Dermis blood vessel endothelial cell (primary cell): ENCODE measurements around the gene COPS3. TPM values are rescaled to one million over a fixed set of nuclear protein-coding genes. Genes with fewer than 3 reads are reported as not detected.
"Not testable (repeated sequence)": the region's sequence is repeated elsewhere in the genome, so short reads cannot be mapped to it uniquely, and the experiment has no call there.

Source experiments
- DNase-seq: peaks from one replicate; pipeline ENCODE4 v3.0.0; 2010
- total RNA-seq: library from RNA; depleted of rRNA; stranded (reverse); fragments of >200 nt; gene quantifications from 2 replicates; pipeline ENCODE4 v1.2.3, GENCODE V29; 2014

COPS3 gene
- total RNA-seq, 1 donor from 2014 or later: 88.2 TPM

GRCh38 chr17:17301659-17302058 is 20.6 kb upstream of the COPS3 start:
- DNase-seq: not testable (repeated sequence)

GRCh38 chr17:17300624-17301568 is 19.9 kb upstream of the COPS3 start:
- peak; percentile 44 for DNase-seq

GRCh38 chr17:17298108-17298507 is 17.1 kb upstream of the COPS3 start:
- DNase-seq: no peak

- no peak for DNase-seq
These were observed 16.2 kb upstream of the COPS3 start for GRCh38 chr17:17297217-17297616.

GRCh38 chr17:17295141-17295540 is 14.1 kb upstream of the COPS3 start:
- DNase-seq: no peak

GRCh38 chr17:17289701-17290100 is 8.7 kb upstream of the COPS3 start:
- no peak for DNase-seq

- no peak for DNase-seq
These were observed 8.0 kb upstream of the COPS3 start for GRCh38 chr17:17289086-17289485.

- no peak for DNase-seq
These were observed 4.9 kb upstream of the COPS3 start for GRCh38 chr17:17285951-17286350.

- DNase-seq: no peak
These were observed 1.7 kb downstream of the COPS3 start for GRCh38 chr17:17279316-17279715.

GRCh38 chr17:17277431-17277830 is 3.6 kb downstream of the COPS3 start:
- DNase-seq: not testable (repeated sequence)

- no peak for DNase-seq
These were observed 5.1 kb downstream of the COPS3 start for GRCh38 chr17:17275971-17276370.

- DNase-seq: peak; percentile 24
These were observed 10.9 kb downstream of the COPS3 start for GRCh38 chr17:17269926-17270773.

GRCh38 chr17:17264430-17264829 is 16.6 kb downstream of the COPS3 start:
- DNase-seq: no peak

- DNase-seq: no peak
These were observed 22.0 kb downstream of the COPS3 start for GRCh38 chr17:17258998-17259397.

- no peak for DNase-seq
These were observed 23.0 kb downstream of the COPS3 start for GRCh38 chr17:17258011-17258410.

- no peak for DNase-seq
These were observed 24.7 kb downstream of the COPS3 start for GRCh38 chr17:17256316-17256715.

- DNase-seq: not testable (repeated sequence)
These were observed 25.4 kb downstream of the COPS3 start for GRCh38 chr17:17255689-17256088.

- DNase-seq: no peak
These were observed 27.0 kb downstream of the COPS3 start for GRCh38 chr17:17254036-17254435.

- no peak for DNase-seq
These were observed 27.6 kb downstream of the COPS3 start for GRCh38 chr17:17253406-17253805.

- DNase-seq: no peak
These were observed 28.8 kb downstream of the COPS3 start for GRCh38 chr17:17252149-17252661.

GRCh38 chr17:17246879-17247278 is 34.2 kb downstream of the COPS3 start:
- DNase-seq: no peak

- DNase-seq: no peak
These were observed 37.9 kb downstream of the COPS3 start for GRCh38 chr17:17243163-17243562.

GRCh38 chr17:17242246-17242645 is 38.8 kb downstream of the COPS3 start:
- DNase-seq: no peak
